Tibial artery (tissue), 4 donors: Measurements from ENCODE around the gene SPHK2.

ENCODE experiments used
- DNase-seq, 2 donors: peaks; one replicate each; pipeline ENCODE4 v3.0.0-alpha.2; 2019
- H3K27ac ChIP-seq, 2 donors: fragments of 200-600 bp; sonication (generic) in 1 of 2; 1 replicate in 1 of 2; 2 replicates in 1 of 2; pipeline ENCODE4 v1.5.1; 2018 to 2019; ENCODE audit warnings: mild to moderate bottlenecking in 1 of 2
- H3K27me3 ChIP-seq, 2 donors: fragments of 200-600 bp; sonication (generic) in 1 of 2; one replicate each; pipeline versions ENCODE4 v1.5.1 to v1.6.0; 2016 to 2019
- H3K36me3 ChIP-seq, 3 donors: fragments of 200-600 bp; sonication (generic) in 2 of 3; one replicate each; pipeline ENCODE4 v1.5.1; 2016 to 2019; ENCODE audit warnings: mild to moderate bottlenecking in 2 of 3
- H3K4me1 ChIP-seq, 4 donors: fragments of 200-600 bp; sonication (generic) in 2 of 4; 1 replicate in 3 of 4; 2 replicates in 1 of 4; pipeline ENCODE4 v1.5.1; 2016 to 2019
- H3K4me3 ChIP-seq, 2 donors: fragments of 200-600 bp; sonication (generic) in 1 of 2; 1 replicate in 1 of 2; 2 replicates in 1 of 2; pipeline ENCODE4 v1.5.1; 2018 to 2019; ENCODE audit warnings: mild to moderate bottlenecking in 2 of 2
- H3K9me3 ChIP-seq, 3 donors: fragments of 200-600 bp; sonication (generic) in 1 of 3; one replicate each; pipeline ENCODE4 v1.5.1; 2016 to 2019
- CTCF ChIP-seq, 2 experiments: fragments of 200-600 bp in 1 of 2; fragments of 450-650 bp in 1 of 2; IDR thresholded peaks; one replicate each; pipeline ENCODE4 v1.5.1; 2017 to 2019; ENCODE audit warnings: antibody characterized with exemption in 2 of 2, mild to moderate bottlenecking in 1 of 2, moderate library complexity in 1 of 2
- intact Hi-C: fragments of 100-400 bp; cut with DNase I; formaldehyde crosslinking; loops from one replicate; pipeline ENCODE4 v1.15.0; 2023; ENCODE audit warnings: low total_unique reads

Gene SPHK2

GRCh38 chr19:48637449-48637947, 18.2 kb downstream of the SPHK2 start:
- Histone ChIP-seq H3K27me3 (no peaks in the 10 kb centered on the region), H3K27ac (peak overlapping the region; percentile 91 to 96), H3K4me1 (peaks cover 5 to 53% (median 42%) of the 10 kb centered on the region in 4 donors), H3K9me3 (no peaks in the 10 kb centered on the region), H3K4me3 (peak overlapping the region; percentile 73 to 75), H3K36me3 (peaks cover 0 to 4% (median 0%) of the 10 kb centered on the region in 3 donors)
- intact Hi-C loops, result no loop called here
- peak; percentile 99 to 100 for DNase-seq
- no peak for TF ChIP-seq CTCF (IDR thresholded peaks at IDR 0.05)

- Histone ChIP-seq H3K27me3 (no peaks in the 10 kb centered on the region), H3K36me3 (no peaks in the 10 kb centered on the region), H3K4me1 (peaks cover 5 to 46% (median 39%) of the 10 kb centered on the region in 4 donors), H3K27ac (peak overlapping the region; percentile 91 to 96), H3K9me3 (no peaks in the 10 kb centered on the region), H3K4me3 (peak overlapping the region; percentile 73 to 75)
- DNase-seq, result peak; percentile 87 to 93
- intact Hi-C loops, result no loop called here
- TF ChIP-seq CTCF (IDR thresholded peaks at IDR 0.05), result peak in 1 of 2 experiments; percentile 31
Measured at GRCh38 chr19:48637948-48638830, 18.9 kb downstream of the SPHK2 start.

GRCh38 chr19:48638831-48639381, 19.6 kb downstream of the SPHK2 start:
- Histone ChIP-seq H3K27ac (peak overlapping the region; percentile 91 to 96), H3K27me3 (no peaks in the 10 kb centered on the region), H3K9me3 (no peaks in the 10 kb centered on the region), H3K4me1 (peaks cover 5 to 39% (median 31%) of the 10 kb centered on the region in 4 donors), H3K4me3 (peak overlapping the region; percentile 73 to 75), H3K36me3 (no peaks in the 10 kb centered on the region)
- intact Hi-C loops, result no loop called here
- no peak for TF ChIP-seq CTCF (IDR thresholded peaks at IDR 0.05)
- peak in 1 of 2 donors; percentile 73 for DNase-seq

GRCh38 chr19:48639483-48640375, 20.4 kb downstream of the SPHK2 start:
- intact Hi-C loops, result loop anchor here (10.0 kb wide), 2 partner anchors 195 to 355 kb away; partner anchors contain the start of genes GYS1, HSD17B14 and RUVBL2

More at GRCh38 chr19:48639483-48640375, 20.4 kb downstream of the SPHK2 start:
- DNase-seq, result no peak
- H3K27ac ChIP-seq, result no peak overlapping the region
- no peaks in the 10 kb centered on the region for H3K36me3 ChIP-seq
- H3K27me3 ChIP-seq, result no peaks in the 10 kb centered on the region
- H3K4me1 ChIP-seq, result peaks cover 5 to 33% (median 29%) of the 10 kb centered on the region in 4 donors
- TF ChIP-seq CTCF (IDR thresholded peaks at IDR 0.05), result no peak
- no peaks in the 10 kb centered on the region for H3K9me3 ChIP-seq
- no peak overlapping the region for H3K4me3 ChIP-seq
